Measurements from ENCODE around the gene PPP1R1C. TPM values are rescaled to one million over a fixed set of nuclear protein-coding genes. Genes with fewer than 3 reads are reported as not detected.

PPP1R1C gene
- total RNA-seq, 1 experiment from 2014 or later = 3.4 TPM

- TF ChIP-seq TP53 (CRISPR knock-in tag; IDR thresholded peaks at IDR 0.05) (no peak), ZNF219 (CRISPR knock-in tag; IDR thresholded peaks at IDR 0.05; ENCODE audit: borderline replicate concordance) (no peak), USF2 (CRISPR knock-in tag; IDR thresholded peaks at IDR 0.05) (no peak), ZNF425 (CRISPR knock-in tag; conservative IDR thresholded peaks at IDR 0.05) (no peak)
Observed at GRCh38 chr2:182048088-182048487, 62.4 kb downstream of the PPP1R1C start (continued).

GRCh38 chr2:182048621-182049020 lies 63.0 kb downstream of the PPP1R1C start:
- ChIA-PET CTCF (no interaction called here), POLR2A (no interaction called here)
- Mint-ChIP-seq H3K27ac (no peak overlapping the region), H3K4me3 (no peak overlapping the region), H3K9me3 (no peaks in the 10 kb centered on the region), H3K4me1 (peaks cover 9% of the 10 kb centered on the region), H3K36me3 (no peaks in the 10 kb centered on the region), H3K27me3 (ENCODE audit: low read depth) (no peaks in the 10 kb centered on the region)
- TF ChIP-seq ZNF281 (CRISPR knock-in tag; IDR thresholded peaks at IDR 0.05) = no peak
- no peak for TF ChIP-seq SMAD4 (CRISPR knock-in tag; IDR thresholded peaks at IDR 0.05)
- TF ChIP-seq ZNF263 (CRISPR knock-in tag; IDR thresholded peaks at IDR 0.05; ENCODE audit: low read depth) = no peak
- TF ChIP-seq TEAD1 (CRISPR knock-in tag; IDR thresholded peaks at IDR 0.05) = no peak
- TF ChIP-seq ZNF232 (CRISPR knock-in tag; IDR thresholded peaks at IDR 0.05) = no peak
- TF ChIP-seq ERG (CRISPR knock-in tag; IDR thresholded peaks at IDR 0.05) = no peak
- TF ChIP-seq ETV6 (CRISPR knock-in tag; IDR thresholded peaks at IDR 0.05) = no peak
- no peak for TF ChIP-seq NR3C1 (CRISPR knock-in tag; conservative IDR thresholded peaks at IDR 0.05; ENCODE audit: low read depth)
- TF ChIP-seq TP53 (CRISPR knock-in tag; IDR thresholded peaks at IDR 0.05) = no peak
- no peak for TF ChIP-seq CREM (CRISPR knock-in tag; IDR thresholded peaks at IDR 0.05)
- TF ChIP-seq JUN (CRISPR knock-in tag; IDR thresholded peaks at IDR 0.05) = no peak
- no peak for TF ChIP-seq TEAD4 (CRISPR knock-in tag; IDR thresholded peaks at IDR 0.05)
- no peak for ATAC-seq
- DNase-seq (ENCODE audit: low spot score) = no peak

GRCh38 chr2:182049372-182050148 lies 63.9 kb downstream of the PPP1R1C start:
- CTCF ChIA-PET = no interaction called here
- no peak for ATAC-seq

More at GRCh38 chr2:182049372-182050148, 63.9 kb downstream of the PPP1R1C start:
- Mint-ChIP-seq H3K4me3 (no peak overlapping the region), H3K27me3 (ENCODE audit: low read depth) (no peaks in the 10 kb centered on the region), H3K27ac (no peak overlapping the region), H3K4me1 (peaks cover 9% of the 10 kb centered on the region), H3K9me3 (no peaks in the 10 kb centered on the region), H3K36me3 (no peaks in the 10 kb centered on the region)
- TF ChIP-seq ZNF425 (CRISPR knock-in tag; conservative IDR thresholded peaks at IDR 0.05) = no peak
- TF ChIP-seq NFYB (CRISPR knock-in tag; conservative IDR thresholded peaks at IDR 0.05; ENCODE audit: low read depth) = no peak
- TF ChIP-seq E2F5 (CRISPR knock-in tag; IDR thresholded peaks at IDR 0.05) = no peak
- DNase-seq (ENCODE audit: low spot score) = no peak
- POLR2A ChIA-PET = no interaction called here
